Measurements from ENCODE around the gene NFILZ. TPM values are rescaled to one million over a fixed set of nuclear protein-coding genes. Genes with fewer than 3 reads are reported as not detected.

The NFILZ gene
- total RNA-seq, 1 experiment from 2014 or later = not detected

GRCh38 chr19:8678244-8678807 is 47.9 kb downstream of the NFILZ start:
- Histone ChIP-seq H3K27ac (ENCODE audit: low read depth, low read length) (no peak overlapping the region), H3K4me1 (ENCODE audit: control insufficient read depth in 1 of 2, insufficient read depth in 2 of 2, low read length in 2 of 2) (0 out of 4 replicates have a peak, but pooled peaks cover 0 to 7% of the 10 kb centered on the region in 2 experiments), H3K9ac (ENCODE audit: low read length) (no peak overlapping the region), H3K36me3 (ENCODE audit: control insufficient read depth in 1 of 2, insufficient read depth in 2 of 2, low read length in 2 of 2) (no peaks in the 10 kb centered on the region), H2AFZ (ENCODE audit: low read depth, low read length, poor library complexity, severe bottlenecking) (no peak overlapping the region), H3K27me3 (ENCODE audit: insufficient read depth, low read length) (0 out of 2 replicates have a peak, but pooled peaks cover 4% of the 10 kb centered on the region), H3K9me2 (ENCODE audit: insufficient read depth) (no peaks in the 10 kb centered on the region), H4K20me1 (ENCODE audit: insufficient read depth) (no peaks in the 10 kb centered on the region), H3K4me3 (replicated peaks in 1 of 2; ENCODE audit: low read depth in 1 of 2, low read length in 2 of 2) (no peak overlapping the region), H3K4me2 (ENCODE audit: low read length) (no peak overlapping the region), H3K79me2 (ENCODE audit: insufficient read depth, low read length) (no peaks in the 10 kb centered on the region), H3K9me3 (ENCODE audit: control insufficient read depth in 1 of 2, insufficient read depth in 1 of 2, low read depth in 1 of 2, low read length in 2 of 2) (no peaks in the 10 kb centered on the region)
- no peak for DNase-seq (ENCODE audit: low read depth, low spot score)
- no TSS peak for BruUV-seq (replicated peaks)
- ATAC-seq = no peak
- no peak for TF ChIP-seq ELF1 (IDR thresholded peaks at IDR 0.05; ENCODE audit: borderline replicate concordance, low read depth)
- TF ChIP-seq SP1 (IDR thresholded peaks at IDR 0.05; ENCODE audit: low read depth) = no peak
- no peak for TF ChIP-seq CTCF (IDR thresholded peaks at IDR 0.05 in 2 of 3, conservative IDR thresholded peaks at IDR 0.05 in 1 of 3; ENCODE audit: borderline replicate concordance in 1 of 3, insufficient read depth in 1 of 3, low read depth in 2 of 3, low read length in 2 of 3)
- no peak for TF ChIP-seq JUND (IDR thresholded peaks at IDR 0.05)
- TF ChIP-seq FOSL1 (IDR thresholded peaks at IDR 0.05; ENCODE audit: low read depth) = no peak
- TF ChIP-seq MAX (IDR thresholded peaks at IDR 0.05) = no peak
- no peak for TF ChIP-seq SRF (IDR thresholded peaks at IDR 0.05; ENCODE audit: low read depth)
- TF ChIP-seq POLR2AphosphoS5 (IDR thresholded peaks at IDR 0.05; ENCODE audit: low read depth, low read length) = no peak
- TF ChIP-seq ZNF274 (IDR thresholded peaks at IDR 0.05; ENCODE audit: low read depth, low read length) = no peak
- no peak for TF ChIP-seq CEBPB (IDR thresholded peaks at IDR 0.05; ENCODE audit: low read depth)
- no peak for TF ChIP-seq RAD21 (IDR thresholded peaks at IDR 0.05; ENCODE audit: low read depth)
- no peak for TF ChIP-seq CBX3 (IDR thresholded peaks at IDR 0.05; ENCODE audit: low read depth)
- TF ChIP-seq EGR1 (IDR thresholded peaks at IDR 0.05; ENCODE audit: low read depth) = no peak
- TF ChIP-seq POLR2A (IDR thresholded peaks at IDR 0.05; ENCODE audit: borderline replicate concordance, extremely low read depth, insufficient read depth, insufficient read length) = no peak
- TF ChIP-seq ZFX (IDR thresholded peaks at IDR 0.05) = no peak
- no peak for TF ChIP-seq REST (IDR thresholded peaks at IDR 0.05; ENCODE audit: low read depth)
- TF ChIP-seq SIN3A (IDR thresholded peaks at IDR 0.05; ENCODE audit: low read depth) = no peak
- TF ChIP-seq ATF3 (IDR thresholded peaks at IDR 0.05) = no peak
- TF ChIP-seq EZH2 (IDR thresholded peaks at IDR 0.05) = no peak
- no peak for TF ChIP-seq TCF7L2 (IDR thresholded peaks at IDR 0.05; ENCODE audit: borderline replicate concordance, extremely low read depth, insufficient read depth, insufficient read length)
- intact Hi-C loops (cut with micrococcal nuclease) = no loop called here
- ChIA-PET CTCF (no interaction called here), POLR2A (no interaction called here), RAD21 (ENCODE audit: low non-redundant PET in 1 of 2, low total read pairs in 2 of 2, uncharacterized antibody in 2 of 2, unreplicated experiment in 2 of 2) (no interaction called here)

All from HCT116 (cell line).